GM23248 (cell line): ENCODE data around the gene RRAS.

Source experiments
- EZH2 ChIP-seq: fragments of 200-600 bp; sonication (generic); IDR thresholded peaks from 2 replicates; pipeline ENCODE4 v1.6.1; 2018; ENCODE audit warnings: antibody characterized with exemption, mild to moderate bottlenecking; ENCODE audit not compliant: insufficient read depth, poor library complexity, severe bottlenecking
- EZH2phosphoT487 ChIP-seq: fragments of 200-600 bp; sonication (generic); IDR thresholded peaks from 2 replicates; pipeline ENCODE4 v1.6.1; 2018; ENCODE audit warnings: antibody characterized with exemption, moderate library complexity, mild to moderate bottlenecking, low read depth; ENCODE audit not compliant: insufficient read depth

DNA sequence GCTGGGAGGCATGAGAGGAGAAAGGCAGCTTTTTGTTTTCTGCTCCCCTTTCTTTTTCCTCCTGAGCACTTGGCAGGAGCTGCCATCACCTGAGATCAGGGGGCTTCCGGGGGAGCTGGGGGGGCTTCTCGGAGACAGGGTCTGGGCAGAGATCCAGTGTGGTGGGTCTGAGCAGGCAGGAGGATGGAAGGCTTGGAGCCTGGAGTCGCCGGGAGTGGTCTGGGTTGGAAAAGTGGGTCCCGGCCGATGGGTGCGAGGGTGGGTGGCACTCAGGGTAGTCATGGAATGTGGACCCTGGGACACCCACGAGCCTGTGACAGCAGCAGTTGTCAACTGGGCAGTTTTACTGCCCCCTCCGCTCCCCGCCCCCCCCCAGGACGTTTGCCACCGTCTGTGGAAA, 47.2 kb upstream of the RRAS start:
- TF ChIP-seq EZH2: no peak
- no peak for TF ChIP-seq EZH2phosphoT487
